Activated T-cell treated with anti-CD3 and anti-CD28 coated beads, Interleukin-2, amount 50 U/mL, for 4 hours (primary cell): Measurements from ENCODE around the gene SLC16A2. TPM values are rescaled to one million over a fixed set of nuclear protein-coding genes. Genes with fewer than 3 reads are reported as not detected.

Experiments
- ATAC-seq, 2 donors: fragments of 200-7000 bp; cut with Tn5 transposase; one replicate each; pipeline ENCODE4 v1.10.0; 2021
- DNase-seq: peaks from one replicate; pipeline ENCODE4 v3.0.0-alpha.2; 2020
- H3K27me3 Mint-ChIP-seq: one replicate; pipeline ENCODE4 v1.8.0; 2021; ENCODE audit warnings: low read depth, mixed read lengths
- H3K36me3 Mint-ChIP-seq: one replicate; pipeline ENCODE4 v1.8.0; 2022; ENCODE audit warnings: mixed read lengths; ENCODE audit not compliant: insufficient read depth
- H3K4me1 Mint-ChIP-seq: one replicate; pipeline ENCODE4 v1.8.0; 2021; ENCODE audit warnings: low read depth, mixed read lengths
- H3K4me3 Mint-ChIP-seq: one replicate; pipeline ENCODE4 v1.8.0; 2021; ENCODE audit warnings: mild to moderate bottlenecking, moderate library complexity, mixed read lengths
- H3K9me3 Mint-ChIP-seq: one replicate; pipeline ENCODE4 v1.8.0; 2021; ENCODE audit warnings: mixed read lengths
- total RNA-seq, 3 donors: library from RNA; stranded (reverse); gene quantifications; one replicate each; pipeline ENCODE4 v1.2.1, GENCODE V29; 2021

SLC16A2 gene
- total RNA-seq, 3 donors from 2014 or later = 0.33 to 0.63 (median 0.42) TPM

DNA sequence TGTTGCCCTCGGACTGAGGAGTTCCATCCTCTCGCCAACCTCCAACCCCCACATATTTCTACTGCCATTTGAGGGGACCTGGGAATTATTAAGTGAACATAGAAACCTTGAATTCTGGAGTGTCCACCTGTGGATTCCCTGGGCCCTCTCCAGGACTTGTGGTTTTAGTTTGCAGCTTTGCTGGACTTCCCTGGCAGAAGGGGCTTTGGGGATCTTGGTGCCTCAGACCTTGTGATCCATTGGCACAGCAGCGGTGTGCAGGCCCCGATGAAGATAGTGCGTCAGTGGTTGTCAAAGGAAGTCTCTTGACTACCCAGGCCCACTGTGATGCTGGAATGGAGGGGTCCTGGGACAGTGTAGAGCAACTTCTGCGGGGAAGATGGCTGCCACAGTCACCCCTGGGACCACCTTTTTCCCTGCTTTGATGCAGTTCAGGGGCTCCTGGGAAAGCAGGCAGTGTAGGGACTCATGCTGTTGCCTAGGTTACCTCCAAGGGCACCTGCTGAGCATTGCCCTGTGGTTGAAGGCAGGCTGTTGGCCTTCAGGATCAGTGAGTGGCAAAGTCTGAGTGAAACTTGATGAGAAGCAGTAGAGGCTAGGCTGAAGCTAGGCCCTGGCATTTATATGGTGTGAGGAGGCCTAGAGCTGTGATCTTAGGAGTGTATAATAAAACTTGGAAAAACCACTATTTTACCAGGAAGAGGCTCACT lies 2.2 kb downstream of the SLC16A2 start:
- no peak for DNase-seq
- H3K36me3 Mint-ChIP-seq = no peaks in the 10 kb centered on the region
- peaks cover 6% of the 10 kb centered on the region for H3K4me1 Mint-ChIP-seq
- no peak overlapping the region for H3K4me3 Mint-ChIP-seq
- no peak for ATAC-seq
- H3K27me3 Mint-ChIP-seq = peaks cover 29% of the 10 kb centered on the region
- H3K9me3 Mint-ChIP-seq = no peaks in the 10 kb centered on the region

DNA sequence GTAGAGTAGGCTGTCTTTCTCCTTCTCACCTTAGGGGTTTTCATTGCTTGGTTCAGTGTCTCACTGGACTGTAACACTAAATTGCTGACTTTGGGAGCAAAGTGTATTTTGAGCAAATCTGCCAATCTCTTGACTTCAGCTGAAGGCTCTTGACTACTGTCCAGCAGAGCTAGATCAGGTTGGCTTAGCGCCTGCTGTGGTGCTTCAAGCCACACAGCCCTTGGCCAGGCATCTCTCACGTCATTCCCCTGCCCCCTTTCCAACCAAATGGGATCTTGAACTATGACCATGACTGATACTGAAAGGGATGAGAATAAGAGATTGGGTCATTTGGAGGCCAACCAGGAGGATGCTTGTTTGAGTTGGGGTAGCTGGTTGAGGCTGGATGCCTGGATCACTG lies 4.8 kb downstream of the SLC16A2 start:
- ATAC-seq (no peak), DNase-seq (no peak)
- H3K9me3 Mint-ChIP-seq = no peaks in the 10 kb centered on the region
- H3K36me3 Mint-ChIP-seq = no peaks in the 10 kb centered on the region
- H3K27me3 Mint-ChIP-seq = peaks cover 10% of the 10 kb centered on the region
- H3K4me3 Mint-ChIP-seq = no peak overlapping the region
- H3K4me1 Mint-ChIP-seq = peaks cover 5% of the 10 kb centered on the region

DNA sequence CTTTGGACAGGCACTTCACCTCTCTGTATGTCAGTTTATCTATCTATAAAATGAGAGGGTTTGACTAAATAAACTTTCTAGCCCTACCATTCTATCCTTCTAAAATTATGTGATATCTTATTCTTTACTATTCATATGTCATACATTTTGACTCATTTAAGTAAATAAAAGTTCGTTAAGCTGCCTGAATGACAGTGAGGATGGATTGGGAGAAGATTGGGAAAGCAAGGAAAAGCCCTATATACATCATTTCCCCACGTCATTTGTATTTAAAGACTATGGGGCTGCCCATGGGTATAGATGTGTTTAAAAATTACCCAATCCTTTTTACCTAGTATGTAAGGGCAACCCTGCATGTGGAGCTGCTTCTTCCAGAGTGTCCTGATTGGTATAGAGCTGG lies 5.3 kb downstream of the SLC16A2 start:
- Mint-ChIP-seq H3K27me3 (peaks cover 7% of the 10 kb centered on the region), H3K4me3 (no peak overlapping the region), H3K4me1 (peaks cover 4% of the 10 kb centered on the region), H3K9me3 (no peaks in the 10 kb centered on the region), H3K36me3 (no peaks in the 10 kb centered on the region)
- DNase-seq (no peak), ATAC-seq (no peak)

DNA sequence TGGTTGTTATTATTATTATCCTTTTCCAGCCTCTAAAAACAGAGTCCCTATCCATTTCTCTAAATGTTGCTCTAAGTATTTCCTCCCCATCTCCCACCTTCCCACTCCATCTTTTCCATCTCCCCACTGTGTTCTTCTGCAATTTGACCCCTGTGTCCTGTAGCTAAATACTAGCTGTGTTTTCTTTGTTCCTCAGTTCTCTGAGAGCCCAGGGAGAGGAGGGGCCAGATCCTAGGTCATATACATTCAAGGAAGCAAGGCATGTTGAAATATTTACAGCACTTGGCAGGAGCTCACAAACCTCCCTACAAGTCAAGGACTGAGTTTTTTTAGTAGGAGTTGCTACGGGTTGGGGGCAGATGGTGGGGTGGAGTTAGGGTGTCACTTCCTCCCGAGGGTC lies 10.5 kb downstream of the SLC16A2 start:
- peaks cover 2% of the 10 kb centered on the region for H3K27me3 Mint-ChIP-seq
- DNase-seq (no peak), ATAC-seq (no peak)
- H3K9me3 Mint-ChIP-seq = no peaks in the 10 kb centered on the region
- H3K36me3 Mint-ChIP-seq = no peaks in the 10 kb centered on the region
- H3K4me3 Mint-ChIP-seq = no peak overlapping the region
- no peaks in the 10 kb centered on the region for H3K4me1 Mint-ChIP-seq

DNA sequence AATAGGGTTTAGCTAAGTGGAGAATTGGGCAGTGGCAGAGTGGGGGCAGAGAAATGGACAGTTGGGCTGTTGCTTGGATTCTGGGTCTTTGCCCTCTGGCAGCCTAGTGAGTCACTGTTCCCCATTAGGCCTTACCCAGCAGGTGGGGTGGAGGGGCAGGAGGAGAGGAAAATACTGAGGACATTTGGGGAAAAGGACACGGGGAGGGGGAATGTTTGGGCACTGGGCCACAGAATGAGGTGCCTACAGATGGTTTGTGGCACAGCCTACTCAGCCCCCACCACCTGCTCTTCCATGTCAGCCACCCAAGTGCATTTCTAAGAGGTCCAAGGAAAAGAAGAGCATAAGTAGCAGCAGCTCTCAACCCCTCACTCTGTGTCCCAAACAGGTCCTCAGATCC lies 13.0 kb downstream of the SLC16A2 start:
- Mint-ChIP-seq H3K4me1 (no peaks in the 10 kb centered on the region), H3K27me3 (peaks cover 2% of the 10 kb centered on the region), H3K9me3 (no peaks in the 10 kb centered on the region), H3K4me3 (no peak overlapping the region), H3K36me3 (no peaks in the 10 kb centered on the region)
- no peak for DNase-seq
- ATAC-seq = no peak

DNA sequence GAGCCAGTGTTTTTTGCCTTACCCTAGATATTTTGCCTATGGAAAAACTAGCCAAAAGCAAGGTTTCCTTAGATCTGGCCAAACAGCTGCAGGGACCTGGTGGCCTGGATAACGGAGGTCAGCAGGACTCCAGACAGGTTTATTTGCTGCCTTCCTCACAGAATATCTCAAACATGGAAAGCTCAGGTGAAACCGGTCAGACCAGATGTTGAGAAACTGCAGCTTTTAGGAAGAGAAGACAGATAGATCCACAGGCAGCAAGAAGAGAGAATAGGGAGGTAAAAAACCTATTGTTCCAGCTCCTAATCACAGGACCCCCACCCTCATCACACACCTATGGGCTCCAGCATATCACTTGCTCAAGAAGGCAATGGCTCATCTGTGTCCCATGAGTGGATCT lies 16.2 kb downstream of the SLC16A2 start:
- H3K9me3 Mint-ChIP-seq = no peaks in the 10 kb centered on the region
- H3K36me3 Mint-ChIP-seq = no peaks in the 10 kb centered on the region
- H3K27me3 Mint-ChIP-seq = no peaks in the 10 kb centered on the region
- ATAC-seq = no peak
- no peak overlapping the region for H3K4me3 Mint-ChIP-seq
- no peaks in the 10 kb centered on the region for H3K4me1 Mint-ChIP-seq
- DNase-seq = no peak

DNA sequence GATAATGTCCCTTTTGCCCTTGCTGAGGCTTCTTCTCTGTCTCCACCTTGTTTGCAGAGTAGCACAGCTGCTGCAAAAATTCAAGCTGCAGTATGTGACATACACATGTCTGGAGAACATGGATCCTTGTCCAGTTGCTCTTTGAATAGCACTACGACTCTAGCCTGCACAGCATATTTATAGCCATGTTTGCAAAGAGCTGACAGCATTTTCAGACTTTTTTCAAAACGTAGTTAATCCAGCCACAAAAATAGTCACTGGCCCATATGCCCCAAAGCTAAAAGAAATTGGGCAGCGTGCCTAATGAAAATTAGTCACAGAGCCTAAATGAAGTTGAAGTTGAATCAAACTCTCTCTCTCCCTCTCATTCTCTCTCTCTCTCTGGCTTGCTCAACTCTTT lies 17.5 kb downstream of the SLC16A2 start:
- Mint-ChIP-seq H3K4me3 (no peak overlapping the region), H3K27me3 (no peaks in the 10 kb centered on the region), H3K36me3 (no peaks in the 10 kb centered on the region), H3K4me1 (no peaks in the 10 kb centered on the region), H3K9me3 (no peaks in the 10 kb centered on the region)
- ATAC-seq = no peak
- DNase-seq = no peak

DNA sequence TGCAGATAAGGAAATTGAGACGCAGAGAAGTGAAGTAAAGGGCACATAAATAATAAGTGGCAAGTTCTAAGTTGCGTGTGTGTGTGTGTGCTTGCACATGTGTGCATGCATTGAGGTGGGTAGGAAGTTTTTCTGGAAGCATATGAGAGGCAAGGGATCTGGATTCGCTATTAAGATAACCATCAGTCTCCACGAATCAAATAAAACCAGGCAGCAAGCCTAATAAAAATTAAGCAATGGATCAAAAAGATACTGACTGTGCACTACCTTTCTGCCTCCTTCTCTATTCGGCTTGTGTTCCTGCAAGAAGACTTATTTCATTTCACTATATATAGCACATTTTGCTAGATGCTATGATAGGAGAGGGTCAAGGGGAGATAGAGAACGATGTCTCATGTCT lies 23.8 kb downstream of the SLC16A2 start:
- no peaks in the 10 kb centered on the region for H3K27me3 Mint-ChIP-seq
- ATAC-seq = no peak
- peaks cover 6% of the 10 kb centered on the region for H3K4me1 Mint-ChIP-seq
- no peak for DNase-seq
- H3K36me3 Mint-ChIP-seq = no peaks in the 10 kb centered on the region
- H3K9me3 Mint-ChIP-seq = no peaks in the 10 kb centered on the region
- H3K4me3 Mint-ChIP-seq = no peak overlapping the region

DNA sequence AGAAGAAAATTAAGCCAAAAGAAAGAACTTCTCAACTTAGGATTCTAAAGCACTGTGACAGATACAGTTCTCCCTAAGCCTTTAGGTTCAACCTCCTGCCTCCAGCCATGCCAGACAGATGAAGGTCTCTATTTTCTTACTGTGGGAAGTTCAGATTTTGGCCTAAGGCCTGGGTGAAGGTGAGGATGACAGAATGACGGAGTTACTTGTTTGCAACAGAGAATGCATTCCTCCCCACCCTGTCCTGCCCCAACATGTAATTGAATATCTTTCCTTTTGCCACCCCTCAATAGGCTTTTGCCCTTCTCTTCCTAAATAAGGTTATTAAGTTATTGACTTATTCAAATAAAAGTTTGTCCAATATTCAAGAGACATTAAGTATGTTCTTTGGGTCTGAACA lies 25.6 kb downstream of the SLC16A2 start:
- ATAC-seq (no peak), DNase-seq (no peak)
- no peaks in the 10 kb centered on the region for H3K9me3 Mint-ChIP-seq
- peaks cover 14% of the 10 kb centered on the region for H3K4me1 Mint-ChIP-seq
- no peaks in the 10 kb centered on the region for H3K27me3 Mint-ChIP-seq
- H3K4me3 Mint-ChIP-seq = no peak overlapping the region
- H3K36me3 Mint-ChIP-seq = no peaks in the 10 kb centered on the region

DNA sequence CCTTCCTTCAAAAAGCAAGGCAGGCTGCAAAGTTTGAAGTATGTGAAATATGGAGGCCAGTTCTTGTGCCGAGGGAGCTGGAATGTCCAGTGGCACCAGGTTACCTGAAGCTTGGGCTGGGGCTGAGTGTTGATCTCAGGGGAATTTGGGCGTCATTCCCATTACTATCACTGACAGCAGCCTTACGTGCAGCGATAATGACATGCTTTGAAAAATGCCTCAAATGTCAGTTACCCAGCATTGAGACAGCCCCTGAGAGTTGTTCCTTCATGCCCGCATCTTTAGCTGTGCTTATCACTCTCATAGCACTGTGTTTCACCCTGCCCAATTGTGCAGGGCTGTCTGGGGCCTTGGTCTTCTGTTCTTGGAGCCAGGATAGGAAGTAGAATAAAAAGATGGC lies 27.4 kb downstream of the SLC16A2 start:
- H3K36me3 Mint-ChIP-seq = no peaks in the 10 kb centered on the region
- ATAC-seq = no peak
- no peaks in the 10 kb centered on the region for H3K27me3 Mint-ChIP-seq

DNA sequence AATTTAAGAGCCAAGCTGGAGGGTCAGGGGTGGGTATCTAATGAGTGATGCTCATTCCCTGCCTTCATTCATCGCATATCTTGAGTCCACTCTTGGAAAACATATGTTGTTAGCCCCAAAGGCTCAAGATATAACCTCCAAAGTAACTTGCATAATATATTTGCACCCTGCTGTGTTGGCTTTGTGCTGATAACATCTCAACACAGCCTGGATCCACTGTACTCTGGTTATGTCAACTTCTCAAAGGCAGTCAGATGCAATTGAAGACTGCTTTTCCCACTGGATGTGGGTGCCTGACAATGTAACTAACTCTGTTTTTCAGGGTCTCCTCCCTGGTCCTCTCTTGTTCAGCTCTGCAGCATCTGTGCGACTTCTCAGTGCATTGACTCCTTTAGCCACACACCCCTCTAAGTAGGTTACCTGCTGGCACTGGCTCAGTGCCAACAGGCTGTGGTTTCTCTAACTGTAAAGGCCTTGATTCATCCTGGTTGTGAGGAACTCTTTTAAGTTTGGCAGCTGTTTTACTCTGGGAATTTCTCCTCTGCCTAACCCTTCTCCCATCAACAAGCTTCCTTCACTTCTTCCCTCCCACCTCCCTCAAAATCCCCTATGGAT lies 28.1 kb downstream of the SLC16A2 start:
- Mint-ChIP-seq H3K4me3 (no peak overlapping the region), H3K27me3 (no peaks in the 10 kb centered on the region), H3K9me3 (no peaks in the 10 kb centered on the region), H3K36me3 (no peaks in the 10 kb centered on the region), H3K4me1 (peaks cover 14% of the 10 kb centered on the region)
- DNase-seq (peak; percentile 23), ATAC-seq (no peak)

More for the DNA sequence above, 27.4 kb downstream of the SLC16A2 start:
- no peaks in the 10 kb centered on the region for H3K9me3 Mint-ChIP-seq
- H3K4me1 Mint-ChIP-seq = peaks cover 14% of the 10 kb centered on the region
- H3K4me3 Mint-ChIP-seq = no peak overlapping the region
- DNase-seq = no peak

DNA sequence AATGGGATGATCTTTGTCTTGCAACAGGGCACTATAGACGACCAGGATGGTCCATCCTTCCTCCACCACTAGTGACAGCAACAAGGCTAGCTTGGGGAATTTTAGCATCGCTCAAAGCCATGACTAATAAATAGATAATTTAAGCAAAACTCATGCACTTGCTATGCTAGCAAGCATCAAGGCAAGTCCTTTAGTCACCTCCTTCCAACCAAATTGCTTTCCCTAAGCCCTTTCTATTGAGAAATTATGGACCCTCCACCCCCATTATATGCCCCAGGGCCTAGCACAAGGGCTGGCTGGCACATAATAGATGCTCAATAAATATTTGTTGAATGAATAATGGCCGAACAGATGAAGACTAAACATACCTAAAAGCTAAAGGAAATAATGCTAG lies 28.6 kb downstream of the SLC16A2 start:
- H3K4me3 Mint-ChIP-seq = no peak overlapping the region
- DNase-seq (no peak), ATAC-seq (no peak)
- H3K9me3 Mint-ChIP-seq = no peaks in the 10 kb centered on the region
- H3K36me3 Mint-ChIP-seq = no peaks in the 10 kb centered on the region
- H3K27me3 Mint-ChIP-seq = no peaks in the 10 kb centered on the region
- H3K4me1 Mint-ChIP-seq = peaks cover 14% of the 10 kb centered on the region

DNA sequence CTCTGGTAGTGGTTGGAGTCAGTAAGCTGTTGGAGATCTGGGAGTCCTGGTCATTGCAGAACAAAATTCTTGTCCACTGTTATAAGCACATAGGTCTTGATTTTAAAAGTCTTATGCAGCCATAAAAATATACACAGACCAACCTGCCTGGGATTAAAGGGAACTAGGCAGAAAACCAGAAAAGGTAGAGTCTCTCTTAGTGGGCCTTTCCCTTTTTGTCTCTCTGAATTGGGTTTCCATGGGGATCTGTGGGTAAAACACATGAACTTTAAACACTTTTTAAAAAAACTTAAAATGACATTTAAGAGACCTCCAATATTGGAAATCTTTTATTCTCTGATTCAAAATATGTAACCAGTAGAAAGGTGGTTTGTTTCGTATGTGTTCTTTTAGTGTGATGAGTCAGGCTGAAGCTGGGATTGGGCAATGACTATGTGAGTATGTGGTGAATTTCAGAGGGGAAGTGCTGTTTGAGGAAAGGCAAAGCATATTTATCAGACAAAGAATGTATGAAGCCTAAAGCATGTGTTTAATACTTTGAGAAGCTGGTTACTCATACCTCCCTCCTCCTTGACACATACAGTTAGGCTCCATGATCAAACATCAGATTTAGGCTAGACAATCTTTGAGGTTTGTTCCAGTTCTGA lies 29.6 kb downstream of the SLC16A2 start:
- DNase-seq (no peak), ATAC-seq (peak; percentile 87 to 90)
- no peaks in the 10 kb centered on the region for H3K9me3 Mint-ChIP-seq

DNA sequence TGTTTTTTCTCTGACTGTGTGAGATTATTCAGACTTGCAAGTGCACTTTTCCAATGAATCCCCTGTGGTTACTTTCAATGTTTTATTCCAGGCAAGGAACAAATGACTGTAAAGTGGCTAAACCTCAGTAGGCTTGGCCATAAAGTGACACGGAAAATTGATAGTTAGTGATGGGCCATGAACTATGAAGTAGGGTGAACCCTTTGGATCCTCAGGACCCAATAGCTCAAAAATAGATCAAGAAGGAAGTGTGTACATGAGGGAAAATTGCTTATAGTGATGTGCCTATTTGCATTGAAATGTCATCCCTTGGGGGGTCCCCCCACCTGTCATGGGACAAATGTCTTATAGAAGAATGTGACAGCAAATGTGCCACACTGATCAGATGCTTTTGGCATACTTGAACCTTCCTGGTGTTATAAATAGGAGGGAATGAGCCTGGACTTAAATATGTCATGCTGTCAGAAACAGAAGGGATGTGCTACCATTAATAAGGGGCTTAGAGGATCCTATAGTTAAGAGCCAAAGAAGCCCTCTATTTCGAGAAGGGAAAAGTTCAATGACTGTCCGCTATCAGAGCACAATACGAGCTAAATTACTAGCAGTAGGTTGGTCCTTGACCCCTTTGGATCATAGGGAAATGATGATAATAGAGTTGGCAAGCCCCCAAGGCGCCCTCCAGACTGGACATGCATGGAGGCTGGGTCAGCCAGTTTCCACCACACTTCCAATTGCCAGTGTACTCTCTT lies 30.3 kb downstream of the SLC16A2 start:
- peaks cover 14% of the 10 kb centered on the region for H3K4me1 Mint-ChIP-seq
- DNase-seq = no peak
- ATAC-seq = peak in 1 of 2 donors; percentile 51
- no peaks in the 10 kb centered on the region for H3K9me3 Mint-ChIP-seq
- H3K27me3 Mint-ChIP-seq = no peaks in the 10 kb centered on the region
- no peaks in the 10 kb centered on the region for H3K36me3 Mint-ChIP-seq
- H3K4me3 Mint-ChIP-seq = no peak overlapping the region

More for the DNA sequence above, 29.6 kb downstream of the SLC16A2 start:
- Mint-ChIP-seq H3K27me3 (no peaks in the 10 kb centered on the region), H3K4me1 (peaks cover 14% of the 10 kb centered on the region), H3K4me3 (no peak overlapping the region), H3K36me3 (no peaks in the 10 kb centered on the region)

DNA sequence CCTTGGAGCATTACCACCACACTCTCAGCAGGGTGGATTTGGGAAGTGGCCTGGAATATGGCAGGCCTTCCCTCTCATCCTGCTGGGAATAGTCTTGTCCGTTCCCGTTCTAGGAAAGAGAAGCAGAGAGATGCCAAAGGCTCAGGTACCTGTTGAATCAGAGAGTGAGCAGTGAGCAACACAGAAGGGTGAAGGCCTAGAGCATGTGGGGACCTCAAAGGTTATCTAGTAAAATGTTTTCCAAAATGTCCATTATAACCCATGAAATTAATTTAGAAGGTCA lies 30.8 kb downstream of the SLC16A2 start:
- Mint-ChIP-seq H3K4me3 (no peak overlapping the region), H3K36me3 (no peaks in the 10 kb centered on the region), H3K9me3 (no peaks in the 10 kb centered on the region), H3K27me3 (no peaks in the 10 kb centered on the region), H3K4me1 (peaks cover 14% of the 10 kb centered on the region)
- no peak for DNase-seq
- ATAC-seq = no peak
